Left ventricle myocardium superior (tissue), 1 donor: ENCODE data around the gene SIL1. TPM values are rescaled to one million over a fixed set of nuclear protein-coding genes. Genes with fewer than 3 reads are reported as not detected.

ENCODE experiments used
- ATAC-seq: fragments of 200-7000 bp; cut with Tn5 transposase; one replicate; pipeline ENCODE4 v1.9.1; 2020; ENCODE audit warnings: mild to moderate bottlenecking, moderate library complexity
- DNase-seq: peaks from one replicate; pipeline ENCODE4 v3.0.0-alpha.2; 2020
- intact Hi-C: fragments of 100-400 bp; cut with micrococcal nuclease; formaldehyde crosslinking; loops from one replicate; pipeline ENCODE4 v1.11.0; 2022
- total RNA-seq: library from RNA; stranded (reverse); fragmentation: NEBNext Ultra II Directional; extraction: Animal tissue kit (Norgen Biotek cat#: 25700); gene quantifications from one replicate; pipeline ENCODE4 v1.2.1, GENCODE V29; 2021
- donor health status: DM: no; HTN: yes; CAD: no; lungs with severe emphysema.

Gene SIL1
- total RNA-seq, 1 donor from 2014 or later: 46.0 TPM

DNA sequence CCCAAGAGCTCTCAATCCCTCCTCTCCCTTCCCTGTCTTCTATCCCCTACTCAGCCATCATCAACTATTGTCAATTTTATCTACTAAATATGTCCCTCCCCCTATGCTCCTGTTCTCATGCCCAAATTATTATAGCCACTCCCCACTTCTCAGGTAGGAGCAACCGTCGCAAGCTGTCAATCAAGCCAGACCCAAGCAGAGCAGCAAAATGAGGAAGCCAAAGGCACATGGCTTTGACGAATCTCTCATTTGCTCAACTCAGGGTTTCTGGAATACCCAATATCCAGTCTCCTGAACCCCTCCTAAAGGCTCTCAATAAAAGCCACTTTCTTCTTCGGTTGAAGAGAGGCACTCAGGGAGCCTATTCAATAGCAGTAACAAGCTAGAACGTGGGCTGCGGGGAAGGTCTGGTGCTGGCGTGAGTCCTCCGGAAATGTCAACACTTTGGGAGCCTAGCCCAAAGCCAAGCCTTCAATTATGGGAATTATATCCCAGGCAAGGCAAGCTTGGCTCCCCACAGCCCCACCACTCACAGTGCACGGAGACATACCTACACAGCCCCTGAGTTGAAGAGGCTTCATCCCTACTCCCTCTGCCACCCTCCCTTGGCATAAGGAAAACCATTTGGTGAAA, 47.7 kb downstream of the SIL1 start:
- intact Hi-C loops: no loop called here
- no peak for ATAC-seq

DNA sequence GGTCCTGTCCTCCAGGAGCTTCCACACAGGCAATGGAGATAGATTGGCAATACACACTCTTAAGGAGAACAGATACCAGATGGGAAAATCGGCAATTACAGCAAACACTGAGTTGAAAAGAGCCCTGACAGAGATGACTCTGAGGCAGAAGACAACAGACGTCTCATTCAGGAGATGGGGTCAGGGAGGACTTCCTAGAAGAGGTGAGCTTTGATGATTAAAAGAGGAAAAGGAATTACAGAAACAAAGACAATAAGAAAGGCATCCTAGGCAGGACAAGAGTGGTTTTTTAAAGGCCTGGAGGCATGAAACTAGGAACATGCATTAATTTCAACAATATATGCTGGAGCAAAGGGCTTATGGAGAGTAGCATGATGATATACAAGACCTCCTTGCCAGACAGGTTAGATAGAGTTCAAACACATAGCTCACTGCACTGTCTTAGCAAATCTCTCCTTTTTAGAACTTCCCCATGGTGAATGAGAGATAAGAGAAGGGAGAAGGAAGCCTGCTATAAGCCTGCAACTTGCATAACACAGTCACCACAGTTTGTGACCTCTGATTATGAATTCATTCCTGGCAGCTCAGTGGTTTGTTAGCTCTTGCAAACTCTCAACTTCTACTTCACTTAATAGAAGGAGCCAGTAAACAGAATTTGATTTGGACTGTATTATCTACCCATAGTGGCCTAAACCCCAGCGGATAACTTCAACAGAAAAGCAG, 48.5 kb downstream of the SIL1 start:
- ATAC-seq (peak; percentile 56), DNase-seq (no peak)
- intact Hi-C loops: no loop called here

More for the DNA sequence above, 47.7 kb downstream of the SIL1 start:
- DNase-seq: no peak

DNA sequence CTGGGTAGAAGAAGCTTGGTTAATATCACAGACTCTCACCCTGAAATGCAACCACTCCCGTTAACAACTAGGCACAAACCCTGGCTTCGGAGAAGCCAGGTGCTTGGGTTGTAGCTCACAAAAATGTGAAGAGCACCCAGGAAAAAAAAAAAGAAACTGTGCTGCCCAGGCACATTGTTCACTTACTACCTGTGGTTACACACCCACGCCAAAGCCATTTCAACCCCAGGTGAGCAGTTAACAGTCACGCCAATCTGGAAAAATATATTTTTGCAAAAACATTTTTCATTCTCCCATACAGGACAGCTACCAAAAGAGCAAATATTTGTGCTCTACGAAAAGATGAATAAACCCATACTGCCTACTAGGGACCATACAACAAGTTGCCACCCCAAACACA, 49.2 kb downstream of the SIL1 start:
- no peak for ATAC-seq
- no peak for DNase-seq
- intact Hi-C loops: no loop called here

DNA sequence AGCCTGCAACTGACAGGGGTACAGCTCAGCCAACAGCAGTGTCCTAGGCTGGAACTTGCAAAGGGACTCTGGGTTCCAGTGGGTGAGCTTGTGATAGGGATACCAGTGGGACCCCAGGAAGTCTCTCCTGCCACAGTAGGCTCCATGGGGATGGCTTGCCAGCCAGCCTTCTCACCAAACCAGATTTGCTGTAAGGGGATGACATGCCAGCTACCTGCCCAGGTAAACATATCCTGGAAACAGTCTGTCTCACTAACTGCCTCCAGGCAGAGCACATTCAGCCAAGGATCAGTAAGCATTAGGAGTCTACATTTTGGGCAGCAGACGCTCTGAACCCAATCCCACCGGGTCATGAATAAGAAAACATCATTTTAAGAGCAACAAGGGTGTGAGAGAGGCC, 49.9 kb downstream of the SIL1 start:
- intact Hi-C loops: no loop called here
- DNase-seq (no peak), ATAC-seq (peak; percentile 12)

DNA sequence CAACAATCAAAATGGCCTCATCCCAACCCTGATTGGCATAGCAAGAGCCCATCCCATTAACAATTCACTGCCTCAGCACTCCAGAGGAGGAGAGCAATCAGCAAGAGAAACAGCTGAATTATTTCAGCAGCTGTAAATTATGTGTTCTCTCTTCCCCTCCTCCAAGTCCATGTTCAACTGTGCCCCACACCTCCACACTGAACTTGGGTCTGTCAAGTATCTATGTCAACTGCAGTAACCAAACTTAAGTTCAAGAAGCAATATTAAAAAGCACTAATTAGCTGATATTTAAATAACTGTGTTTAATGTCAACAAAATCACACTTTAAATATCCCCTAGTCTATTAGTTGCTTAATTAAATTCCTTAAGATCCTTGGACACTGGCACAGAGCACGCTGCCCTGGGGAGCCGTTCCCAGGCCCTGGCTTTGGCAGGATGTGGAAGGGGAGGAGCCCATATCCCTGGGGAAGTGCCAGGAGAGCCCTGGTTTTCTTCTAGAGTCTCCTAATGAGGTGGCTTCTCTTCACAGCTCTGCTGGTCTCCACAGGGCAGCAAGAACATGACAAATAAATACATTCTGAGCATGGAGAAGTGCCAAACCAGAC, 50.6 kb downstream of the SIL1 start:
- intact Hi-C loops: no loop called here
- peak; percentile 90 for ATAC-seq
- peak; percentile 74 for DNase-seq

DNA sequence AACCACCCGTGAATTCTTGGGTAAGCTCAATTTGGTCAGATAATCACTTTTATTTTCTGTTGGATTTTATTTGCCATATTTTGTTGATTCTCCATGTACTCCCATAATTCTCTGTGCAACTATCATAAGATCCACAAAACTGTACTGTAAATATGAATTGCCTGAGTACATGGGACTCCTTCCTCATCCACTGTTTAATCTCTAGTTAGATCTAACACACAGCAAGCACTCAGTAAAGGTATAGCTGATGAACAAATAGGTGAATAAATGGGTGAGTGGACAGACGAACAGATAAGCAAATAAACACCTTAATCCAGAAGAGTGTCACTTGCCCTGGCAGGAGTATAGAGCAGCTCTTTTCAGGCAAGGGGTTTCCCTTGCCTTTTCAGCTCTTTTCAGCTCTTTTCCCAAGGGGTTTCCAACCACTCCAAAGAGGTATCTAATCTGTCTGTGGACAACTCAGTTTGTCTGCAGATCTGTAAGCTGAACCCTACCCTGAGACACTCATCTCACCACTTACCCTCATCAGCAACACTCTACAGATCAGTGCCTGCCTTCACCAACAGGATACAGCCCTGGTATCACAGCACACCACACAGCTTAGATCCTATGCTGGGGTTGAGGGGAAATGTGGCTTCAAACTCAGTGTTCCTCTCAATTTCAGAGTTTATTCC, 51.2 kb downstream of the SIL1 start:
- DNase-seq: no peak
- peak; percentile 50 for ATAC-seq
- intact Hi-C loops: no loop called here

DNA sequence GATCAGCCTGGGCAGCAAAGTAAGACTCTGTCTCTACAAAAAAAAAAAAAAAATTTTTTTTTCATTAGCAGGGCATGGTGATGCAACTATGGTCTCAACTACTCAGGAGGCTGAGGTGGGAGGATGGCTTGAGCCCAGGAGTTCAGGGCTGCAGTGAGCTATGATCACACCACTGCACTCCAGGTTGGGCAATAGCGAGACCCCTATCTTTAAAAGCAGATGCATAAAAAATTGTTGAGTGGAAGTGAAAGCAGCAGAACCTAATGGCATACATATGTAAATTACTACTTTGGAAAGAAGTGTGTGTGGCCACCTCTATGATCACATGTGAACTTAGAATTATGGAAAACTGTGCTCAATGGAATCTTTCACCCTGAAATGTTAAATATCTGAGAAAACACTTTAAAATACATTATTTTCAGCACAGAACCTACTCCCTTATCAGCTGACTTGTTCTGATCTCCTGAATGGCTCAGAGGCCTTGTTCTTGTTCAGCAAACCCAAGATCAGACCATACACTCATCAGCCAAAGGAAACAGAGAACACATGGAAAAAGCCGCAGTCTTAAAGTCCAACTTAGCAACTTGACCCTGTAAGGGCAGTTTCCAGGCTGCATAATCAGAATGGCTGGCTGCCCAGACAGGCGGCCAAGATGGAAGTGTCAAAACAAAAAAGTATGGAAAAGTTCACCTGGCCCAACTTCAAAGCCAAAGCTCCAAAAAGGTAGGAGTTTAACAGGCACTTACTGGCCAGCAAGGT, 56.5 kb downstream of the SIL1 start:
- DNase-seq (peak; percentile 72), ATAC-seq (peak; percentile 68)
- intact Hi-C loops: no loop called here

DNA sequence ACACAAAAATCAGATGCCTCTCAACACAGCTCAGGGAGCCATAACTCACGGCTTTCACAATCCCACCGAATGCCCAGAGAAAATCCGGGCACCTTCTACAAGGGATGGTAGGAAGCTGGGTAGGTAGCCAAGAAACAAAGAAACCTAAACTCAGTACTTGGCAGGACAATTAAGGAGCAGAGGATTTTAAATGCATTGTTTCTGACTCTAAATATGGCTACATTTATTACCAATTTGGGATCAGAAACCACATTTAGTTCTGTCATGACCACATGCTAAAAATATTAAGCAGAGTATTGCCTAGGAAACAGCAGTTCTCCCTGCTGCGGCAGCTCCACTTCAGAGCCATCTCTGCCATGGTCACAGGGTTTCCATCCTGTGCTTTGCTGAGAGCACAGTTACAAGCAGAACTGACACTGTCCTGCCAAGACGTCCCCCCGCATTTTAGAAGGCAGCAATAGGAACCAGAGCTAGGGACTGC, 57.5 kb downstream of the SIL1 start:
- DNase-seq: no peak
- intact Hi-C loops: no loop called here
- ATAC-seq: peak; percentile 52

DNA sequence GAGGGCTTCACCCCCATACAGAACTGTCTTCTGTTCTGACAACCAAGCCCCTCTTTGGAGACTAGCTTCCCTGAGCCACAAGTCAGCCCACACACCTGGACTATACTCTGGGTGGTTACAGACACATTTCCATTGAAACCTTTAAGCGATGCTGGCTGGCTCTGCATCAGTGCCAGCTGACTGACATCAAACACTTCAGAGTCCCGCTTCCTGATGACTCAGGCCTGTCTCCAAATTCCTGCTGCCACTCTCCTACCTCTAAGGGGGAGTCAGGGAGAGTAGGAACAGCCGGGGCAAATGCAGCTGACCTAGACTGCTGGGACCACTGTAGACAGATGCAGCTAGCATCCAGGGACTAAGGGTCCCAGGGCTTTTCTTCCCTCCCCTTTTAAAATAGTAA, 59.4 kb downstream of the SIL1 start:
- DNase-seq (peak; percentile 54), ATAC-seq (peak; percentile 85)
- intact Hi-C loops: no loop called here

DNA sequence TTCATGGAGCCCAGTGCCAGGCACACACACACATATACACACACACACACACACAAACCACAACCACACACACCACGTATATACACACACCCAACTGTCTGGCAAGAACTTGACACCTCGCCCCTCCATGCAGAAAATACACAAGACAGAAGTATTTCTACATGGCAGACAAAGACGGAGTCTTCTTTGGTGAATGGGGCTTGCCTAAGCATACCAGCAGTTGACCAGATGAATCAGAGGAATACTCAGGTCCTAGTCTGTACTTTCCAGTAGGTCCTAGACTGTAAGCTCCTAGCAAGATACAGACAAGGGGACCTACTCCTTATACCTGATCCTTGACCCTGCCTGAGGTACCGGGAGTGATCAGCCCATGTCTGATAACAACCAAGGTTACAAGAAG, 60.1 kb downstream of the SIL1 start:
- ATAC-seq: no peak
- intact Hi-C loops: no loop called here
- DNase-seq: no peak

DNA sequence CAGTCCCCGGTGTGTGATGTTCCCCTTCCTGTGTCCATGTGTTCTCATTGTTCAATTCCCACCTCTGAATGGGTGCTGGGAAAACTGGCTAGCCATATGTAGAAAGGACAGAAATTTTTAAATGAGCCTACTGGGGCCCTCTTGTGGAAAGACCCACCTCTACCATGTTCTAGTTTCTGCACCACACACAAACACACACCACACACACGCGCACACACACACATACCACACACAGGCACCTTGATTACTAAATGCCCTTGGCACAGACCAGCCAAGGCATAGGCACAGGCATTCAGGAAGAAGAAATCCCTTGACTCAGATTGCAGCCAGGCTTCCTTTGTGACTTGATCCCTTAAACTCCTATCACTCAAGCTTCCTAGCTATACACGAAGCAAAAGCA, 60.5 kb downstream of the SIL1 start:
- DNase-seq (no peak), ATAC-seq (peak; percentile 36)
- intact Hi-C loops: no loop called here

DNA sequence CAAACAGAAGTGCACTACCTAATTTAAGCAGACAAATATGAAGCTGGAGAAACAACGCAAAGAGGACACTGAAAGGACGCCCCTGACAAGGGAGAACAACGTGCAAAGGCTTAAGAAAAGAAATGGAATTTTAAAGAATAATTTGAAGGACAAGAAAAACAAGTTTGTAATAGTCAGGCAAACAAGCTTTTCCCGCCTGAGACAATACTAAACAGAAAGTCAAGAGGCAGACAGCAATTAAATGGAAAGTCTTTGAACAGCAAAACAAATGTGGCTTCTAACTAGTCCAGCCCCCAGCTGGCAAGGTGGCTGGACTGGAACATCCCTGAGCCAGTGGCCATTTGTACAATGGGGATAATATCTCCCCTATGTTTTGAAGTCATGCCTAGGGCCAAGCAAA, 63.3 kb downstream of the SIL1 start:
- intact Hi-C loops: no loop called here
- ATAC-seq: no peak

DNA sequence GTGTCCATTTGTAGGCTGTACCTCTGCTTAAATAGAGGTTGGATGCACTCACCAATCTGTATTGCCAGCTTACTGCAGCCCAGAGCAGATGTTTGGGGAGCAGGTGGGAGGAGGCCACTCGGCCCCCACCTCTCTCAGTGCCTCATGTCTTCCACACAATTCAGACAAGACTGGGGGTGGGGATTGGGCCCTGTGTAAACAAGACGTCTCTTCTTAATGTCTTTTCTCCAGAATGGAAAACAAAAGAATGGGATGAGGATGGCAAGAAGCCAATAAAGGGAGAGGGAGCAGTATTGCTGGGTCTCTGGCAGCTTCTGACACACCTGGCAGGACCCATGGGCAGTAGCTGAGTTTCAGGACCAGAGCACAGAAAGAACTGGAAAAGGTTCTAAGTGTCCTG, 64.9 kb downstream of the SIL1 start:
- DNase-seq (no peak), ATAC-seq (no peak)
- intact Hi-C loops: no loop called here

More for the DNA sequence above, 63.3 kb downstream of the SIL1 start:
- no peak for DNase-seq

DNA sequence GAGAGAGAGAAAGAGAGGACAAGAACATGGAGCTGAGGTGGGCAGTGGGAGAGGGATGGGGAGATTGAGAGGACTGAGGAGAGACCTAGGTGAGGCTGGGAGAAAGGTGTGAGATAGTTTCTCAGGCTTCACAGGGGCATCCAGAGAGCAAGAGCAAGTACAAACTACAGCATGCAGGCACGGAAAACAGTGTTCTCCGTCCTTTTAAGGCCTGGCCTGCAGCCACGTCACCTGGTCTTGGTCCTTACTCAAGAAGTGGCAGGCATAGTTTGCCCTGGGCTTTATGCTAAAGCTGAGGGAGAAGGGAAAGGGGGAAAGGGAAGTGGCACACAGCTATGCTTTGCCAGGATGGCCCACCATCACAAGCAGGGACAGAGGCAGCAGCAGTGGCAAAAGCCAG, 65.7 kb downstream of the SIL1 start:
- no peak for DNase-seq
- ATAC-seq: peak; percentile 3
- intact Hi-C loops: no loop called here

DNA sequence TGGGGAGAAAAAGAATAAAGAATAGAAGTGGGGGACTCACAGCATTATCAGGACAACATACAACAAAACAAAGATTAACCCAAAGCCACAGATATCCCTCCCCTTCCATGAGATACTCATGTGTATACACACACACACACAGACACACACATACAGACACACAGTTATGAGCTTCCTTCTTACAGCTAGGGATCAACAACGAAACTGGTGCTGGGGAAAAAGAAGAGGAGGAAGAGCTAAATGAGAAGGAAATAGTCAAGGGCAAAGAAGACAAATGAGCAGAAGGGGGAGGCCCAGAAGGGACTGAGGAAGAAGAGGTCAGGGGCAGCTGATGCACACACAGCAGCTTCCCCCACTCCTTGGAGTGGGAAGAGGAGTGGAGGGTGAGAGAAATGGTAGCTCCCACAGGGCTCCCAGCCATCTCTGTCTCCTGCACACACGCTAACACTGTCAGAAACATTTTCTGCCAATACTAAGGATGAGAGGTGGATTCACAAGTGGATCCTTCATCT, 66.2 kb downstream of the SIL1 start:
- intact Hi-C loops: no loop called here
- no peak for DNase-seq
- peak; percentile 36 for ATAC-seq

DNA sequence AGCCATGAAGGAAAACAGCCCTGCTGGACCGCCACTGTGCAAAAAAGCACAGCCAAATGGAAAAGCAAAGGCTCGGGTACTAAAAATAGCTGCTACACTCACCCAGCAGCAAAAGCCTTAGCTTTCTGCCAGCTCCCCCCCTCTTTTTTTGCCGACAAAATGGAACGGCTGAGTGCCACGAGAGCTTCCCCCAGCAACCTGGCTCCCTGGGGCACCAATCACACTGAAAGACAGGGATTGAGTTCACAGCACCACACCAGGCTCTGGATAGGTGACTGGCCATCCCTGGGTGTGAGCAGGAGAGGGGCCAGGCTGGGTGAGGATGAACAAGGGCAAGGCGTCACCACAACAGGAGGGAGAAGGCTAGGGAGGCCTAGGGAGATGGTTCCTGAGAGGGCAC, 66.7 kb downstream of the SIL1 start:
- ATAC-seq (peak; percentile 69), DNase-seq (peak; percentile 48)
- intact Hi-C loops: no loop called here

DNA sequence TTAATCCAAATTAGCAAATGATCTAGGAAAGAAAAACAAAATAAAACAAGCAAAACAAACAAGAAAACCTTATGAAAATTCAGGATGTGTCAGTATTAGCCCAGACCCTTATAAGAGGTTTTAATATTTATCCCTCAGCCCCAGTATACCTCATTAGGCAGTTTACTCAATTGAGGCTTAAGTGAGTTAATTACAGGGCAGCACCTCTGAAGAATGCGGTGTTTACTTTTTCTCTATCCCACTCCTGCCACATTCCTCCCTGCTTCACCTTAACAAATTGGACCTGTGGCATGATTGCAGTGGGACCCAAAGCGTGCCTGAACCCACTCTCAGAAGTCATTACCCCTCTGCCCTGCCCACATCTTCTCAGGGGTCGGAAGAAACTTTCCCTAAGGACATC, 67.1 kb downstream of the SIL1 start:
- no peak for DNase-seq
- intact Hi-C loops: no loop called here
- ATAC-seq: no peak

DNA sequence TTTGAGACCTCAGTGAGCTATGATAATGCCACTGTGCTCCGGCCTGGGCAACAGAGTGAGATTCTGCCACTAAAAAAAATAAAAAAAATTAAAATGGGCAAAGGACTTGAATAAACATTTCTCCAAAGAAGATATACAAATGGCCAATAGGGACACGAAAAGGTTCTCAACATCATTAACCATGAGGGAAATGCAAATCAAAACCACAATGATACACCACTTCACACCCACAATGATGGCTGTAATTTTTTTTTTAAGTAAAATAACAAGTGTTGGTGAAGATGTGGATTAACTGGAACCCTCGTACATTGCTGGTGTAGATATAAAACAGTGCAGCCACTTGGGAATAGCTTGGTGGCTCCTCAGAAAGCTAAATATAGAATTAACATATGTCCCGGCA, 68.0 kb downstream of the SIL1 start:
- ATAC-seq (no peak), DNase-seq (no peak)
- intact Hi-C loops: no loop called here

DNA sequence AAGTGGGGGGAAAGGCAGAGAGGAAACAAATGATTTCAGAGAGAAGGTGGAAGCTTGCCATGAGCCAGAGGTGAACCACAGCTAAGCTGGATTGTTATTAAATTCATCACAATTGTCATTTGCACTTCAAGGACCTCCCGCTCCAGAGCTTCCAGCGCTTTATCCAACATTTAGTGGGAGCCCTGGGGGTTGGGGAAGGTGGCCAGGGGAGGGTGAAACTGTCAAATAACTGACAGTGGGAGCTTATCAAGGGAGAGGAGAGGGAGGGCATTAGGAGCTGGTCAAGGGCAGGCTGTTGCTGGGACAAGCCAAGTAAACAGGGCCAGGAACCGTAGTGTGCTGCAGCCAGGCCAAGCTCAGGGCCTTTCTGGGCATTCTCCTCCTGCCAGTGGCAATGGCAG, 71.5 kb downstream of the SIL1 start:
- peak; percentile 75 for DNase-seq
- ATAC-seq: peak; percentile 90
- intact Hi-C loops: no loop called here
